ENCODE measurements around the gene TMED9. TPM values are rescaled to one million over a fixed set of nuclear protein-coding genes. Genes with fewer than 3 reads are reported as not detected.

Gene TMED9
- total RNA-seq, 1 donor from 2014 or later = 33.2 TPM

Other genes starting within 250 kb of the TMED9 start
- 85.3 TPM for gene LMAN2, start 240.5 kb upstream of the TMED9 start, total RNA-seq
- gene RGS14, start 234.3 kb upstream of the TMED9 start, total RNA-seq = 3.4 TPM
- not detected for gene SLC34A1, start 207.8 kb upstream of the TMED9 start, total RNA-seq
- 0.74 TPM for gene PFN3, start 191.5 kb upstream of the TMED9 start, total RNA-seq
- gene F12, start 182.6 kb upstream of the TMED9 start, total RNA-seq = 2.7 TPM
- gene GRK6, start 165.5 kb upstream of the TMED9 start, total RNA-seq = 16.0 TPM
- gene PRR7, start 145.4 kb upstream of the TMED9 start, total RNA-seq = 8.9 TPM
- gene DBN1, start 118.6 kb upstream of the TMED9 start, total RNA-seq = 134 TPM
- 10.3 TPM for gene PDLIM7, start 94.6 kb upstream of the TMED9 start, total RNA-seq
- 3.7 TPM for gene DOK3, start 82.4 kb upstream of the TMED9 start, total RNA-seq
- 79.2 TPM for gene DDX41, start 75.2 kb upstream of the TMED9 start, total RNA-seq
- 35.7 TPM for gene FAM193B, start 37.6 kb upstream of the TMED9 start, total RNA-seq
- gene B4GALT7, start 7.9 kb downstream of the TMED9 start, total RNA-seq = 11.3 TPM
- gene FAM153A, start 190.7 kb downstream of the TMED9 start, total RNA-seq = 3.7 TPM